A549 (cell line): Measurements from ENCODE around the gene KAT2A.

Experiments
- BCL3 ChIP-seq: fragments of >200 bp; sonication (Bioruptor Twin); formaldehyde crosslinking; IDR thresholded peaks from 3 replicates; pipeline ENCODE4 v1.6.1; 2016
- HES2 ChIP-seq: fragments of >200 bp; sonication (Bioruptor Twin); formaldehyde crosslinking; IDR thresholded peaks from 2 replicates; pipeline ENCODE4 v1.6.1; 2016
- KDM5A ChIP-seq: fragments of 200-600 bp; sonication (generic); IDR thresholded peaks from 2 replicates; pipeline ENCODE4 v1.6.1; 2016; ENCODE audit warnings: antibody characterized with exemption, mild to moderate bottlenecking
- SMC3 ChIP-seq: fragments of >200 bp; sonication (Bioruptor Twin); formaldehyde crosslinking; IDR thresholded peaks from 3 replicates; pipeline ENCODE4 v1.6.1; 2018; ENCODE audit warnings: inconsistent platforms
- TP53 ChIP-seq: fragments of 250-450 bp; sonication (Bioruptor Pico); IDR thresholded peaks from 2 replicates; pipeline ENCODE4 v1.5.0; 2021; ENCODE audit warnings: mild to moderate bottlenecking, moderate library complexity

- no peak for TF ChIP-seq BCL3
- TF ChIP-seq KDM5A: no peak
- TF ChIP-seq SMC3: no peak
- TF ChIP-seq HES2: no peak
- no peak for TF ChIP-seq TP53
Observed at GRCh38 chr17:42075789-42076188, 45.4 kb downstream of the KAT2A start.
